Right cardiac atrium (tissue), 5 donors: Measurements from ENCODE around the gene ZNF653. TPM values are rescaled to one million over a fixed set of nuclear protein-coding genes. Genes with fewer than 3 reads are reported as not detected.
A peak's percentile ranks its signal among the peaks of the same experiment; 100 is the strongest.

ENCODE experiments used
- ATAC-seq, 2 donors: fragments of 200-7000 bp; cut with Tn5 transposase; one replicate each; pipeline versions ENCODE4 v1.8.0 to v1.9.1; 2020; ENCODE audit warnings: moderate library complexity in 2 of 2, mild to moderate bottlenecking in 1 of 2
- DNase-seq, 3 donors: peaks; one replicate each; pipeline ENCODE4 v3.0.0-alpha.2; 2020
- H3K27ac ChIP-seq: one replicate; pipeline ENCODE4 v1.5.1; 2013; ENCODE audit warnings: mild to moderate bottlenecking, low read length, control low read depth, moderate library complexity
- H3K27me3 ChIP-seq: one replicate; pipeline ENCODE4 v1.6.1; 2013; ENCODE audit not compliant: control insufficient read depth, insufficient read depth
- H3K4me1 ChIP-seq: one replicate; pipeline ENCODE4 v1.6.1; 2013; ENCODE audit warnings: low read length; ENCODE audit not compliant: control insufficient read depth, insufficient read depth
- H3K4me3 ChIP-seq: one replicate; pipeline ENCODE4 v1.5.1; 2013; ENCODE audit warnings: low read length, control low read depth
- H3K9me3 ChIP-seq: one replicate; pipeline ENCODE4 v1.6.1; 2013; ENCODE audit warnings: low read length; ENCODE audit not compliant: control insufficient read depth
- WGBS: extraction: QIAGEN DNeasy Blood & Tissue Kit; methylation state at CpG from one replicate; pipeline ENCODE4 v1.1.7; 2013; 5-methylcytosine and 5-hydroxymethylcytosine counted together
- intact Hi-C, 4 donors: fragments of 100-400 bp; cut with DNase I; formaldehyde crosslinking; loops; one replicate each; pipeline versions ENCODE4 v1.11.0 to v1.14.0; 2022 to 2023
- long read RNA-seq, 4 donors: library from polyadenylated mRNA; unstranded; transcript quantifications; one replicate each; pipeline ENCODE4 v2.0.0, GENCODE V29; 2020 to 2021
- polyA plus RNA-seq: library from polyadenylated mRNA; stranded (reverse); fragments of 200-250 nt; gene quantifications from one replicate; pipeline ENCODE4 v1.2.3, GENCODE V29; 2013
- total RNA-seq, 4 donors: library from RNA; stranded (reverse); fragmentation: NEBNext Ultra II Directional; extraction: Animal tissue kit (Norgen Biotek cat#: 25700); gene quantifications; one replicate each; pipeline ENCODE4 v1.2.1, GENCODE V29; 2021
- donor health status: healthy with polysubstance abuse.
- donor health status: DM: no; HTN: yes; CAD: no.
- donor health status: DM: no; HTN: no; CAD: no.
- donor health status: DM: no; HTN: yes; CAD: no; lungs with severe emphysema.
- donor health status: DM: yes; HTN: yes; CAD: no.

ZNF653 gene
- 1 to 10 TPM; 3.1 to 5.4 (median 4.4) TPM for total RNA-seq
- 4.5 TPM for polyA plus RNA-seq
- long read RNA-seq, donor 1, partial matches to known transcripts: 1 of 3 reads
- long read RNA-seq, donor 1, other reads (novel, unspliced or antisense): 0 of 3 reads
- long read RNA-seq, donor 2, partial matches to known transcripts: 2 of 6 reads
- long read RNA-seq, donor 2, other reads (novel, unspliced or antisense): 1 of 6 reads
- long read RNA-seq, donor 3: 0 reads
- long read RNA-seq, donor 4, transcript ZNF653-201 (9 exons, 2,240 nt): major isoform, 8 of 10 reads
- long read RNA-seq, donor 4, partial matches to known transcripts: 1 of 10 reads
- long read RNA-seq, donor 4, other reads (novel, unspliced or antisense): 1 of 10 reads

GRCh38 chr19:11505504-11506100 lies at the start of gene ZNF653:
Gene ZNF653, minus strand, starts transcription at chr19:11505839. Its CDS starts 53 bp downstream, at chr19:11505786.
- peak; percentile 94 to 98 (median 96) for DNase-seq
- Histone ChIP-seq H3K27ac (peak within 1 kb of the TSS; percentile 80), H3K27me3 (no peaks in the 10 kb centered on the region), H3K4me3 (peak within 1 kb of the TSS; percentile 77), H3K9me3 (no peaks in the 10 kb centered on the region), H3K4me1 (no peaks in the 10 kb centered on the region)
- peak; percentile 77 to 84 for ATAC-seq
- intact Hi-C loops: no loop called here
- WGBS: under 1% methylated on average over 65 of the region's 65 CpGs

- no peak for DNase-seq
- Histone ChIP-seq H3K9me3 (no peaks in the 10 kb centered on the region), H3K4me1 (peaks cover 5% of the 10 kb centered on the region), H3K27me3 (no peaks in the 10 kb centered on the region), H3K27ac (no peak overlapping the region), H3K4me3 (no peak overlapping the region)
- peak in 1 of 2 donors; percentile 8 for ATAC-seq
- 75% methylated on average over 6 of the region's 6 CpGs for WGBS
- intact Hi-C loops: no loop called here
Observed at GRCh38 chr19:11555246-11555645, 49.6 kb upstream of the ZNF653 start.

- Histone ChIP-seq H3K27me3 (no peaks in the 10 kb centered on the region), H3K9me3 (no peaks in the 10 kb centered on the region), H3K4me1 (peaks cover 3% of the 10 kb centered on the region), H3K27ac (no peak overlapping the region), H3K4me3 (no peak overlapping the region)
- ATAC-seq (no peak), DNase-seq (no peak)
- WGBS: 93% methylated on average over 12 of the region's 12 CpGs
- intact Hi-C loops: no loop called here
Observed at GRCh38 chr19:11554160-11554559, 48.5 kb upstream of the ZNF653 start.

GRCh38 chr19:11552666-11553372 lies 47.2 kb upstream of the ZNF653 start:
- no peak overlapping the region for H3K4me3 ChIP-seq
- WGBS: 74% methylated on average over 20 of the region's 20 CpGs
- H3K27me3 ChIP-seq: no peaks in the 10 kb centered on the region
- ATAC-seq (no peak), DNase-seq (no peak)
- no peak overlapping the region for H3K27ac ChIP-seq
- H3K4me1 ChIP-seq: peaks cover 1% of the 10 kb centered on the region
- no peaks in the 10 kb centered on the region for H3K9me3 ChIP-seq
- intact Hi-C loops: no loop called here

GRCh38 chr19:11551603-11552235 lies 46.1 kb upstream of the ZNF653 start:
- H3K27me3 ChIP-seq: no peaks in the 10 kb centered on the region
- H3K27ac ChIP-seq: no peak overlapping the region
- ATAC-seq: peak; percentile 9 to 38
- no peak for DNase-seq
- intact Hi-C loops: no loop called here
- whole genome bisulfite sequencing: 77% methylated on average over 26 of the region's 26 CpGs
- H3K4me3 ChIP-seq: no peak overlapping the region
- no peaks in the 10 kb centered on the region for H3K9me3 ChIP-seq
- H3K4me1 ChIP-seq: peaks cover 1% of the 10 kb centered on the region

- no peaks in the 10 kb centered on the region for H3K4me1 ChIP-seq
- ATAC-seq: no peak
- H3K4me3 ChIP-seq: no peak overlapping the region
- 87% methylated on average over 8 of the region's 8 CpGs for WGBS
- no peaks in the 10 kb centered on the region for H3K9me3 ChIP-seq
- no peak for DNase-seq
- no peak overlapping the region for H3K27ac ChIP-seq
- no peaks in the 10 kb centered on the region for H3K27me3 ChIP-seq
- intact Hi-C loops: no loop called here
Observed at GRCh38 chr19:11550265-11550664, 44.6 kb upstream of the ZNF653 start.

- DNase-seq: no peak
- 89% methylated on average over 24 of the region's 24 CpGs for WGBS
- intact Hi-C loops: no loop called here
Observed at GRCh38 chr19:11549386-11549953, 43.8 kb upstream of the ZNF653 start.

GRCh38 chr19:11547929-11548700 lies 42.5 kb upstream of the ZNF653 start:
- 91% methylated on average over 14 of the region's 14 CpGs for WGBS
- H3K4me3 ChIP-seq: no peak overlapping the region
- H3K27ac ChIP-seq: no peak overlapping the region
- no peaks in the 10 kb centered on the region for H3K9me3 ChIP-seq
- no peaks in the 10 kb centered on the region for H3K4me1 ChIP-seq
- no peak for DNase-seq
- H3K27me3 ChIP-seq: no peaks in the 10 kb centered on the region
- ATAC-seq: no peak
- intact Hi-C loops: no loop called here

More at GRCh38 chr19:11549386-11549953, 43.8 kb upstream of the ZNF653 start:
- Histone ChIP-seq H3K4me1 (no peaks in the 10 kb centered on the region), H3K27me3 (no peaks in the 10 kb centered on the region), H3K4me3 (no peak overlapping the region), H3K27ac (no peak overlapping the region), H3K9me3 (no peaks in the 10 kb centered on the region)
- ATAC-seq: no peak

- no peak for ATAC-seq
- Histone ChIP-seq H3K27me3 (no peaks in the 10 kb centered on the region), H3K9me3 (no peaks in the 10 kb centered on the region), H3K4me1 (no peaks in the 10 kb centered on the region), H3K4me3 (no peak overlapping the region), H3K27ac (no peak overlapping the region)
- intact Hi-C loops: no loop called here
- WGBS: 73% methylated on average over 3 of the region's 3 CpGs
- DNase-seq: no peak
Observed at GRCh38 chr19:11541238-11541637, 35.6 kb upstream of the ZNF653 start.

- intact Hi-C loops: no loop called here
- WGBS: 86% methylated on average over 5 of the region's 5 CpGs
- no peaks in the 10 kb centered on the region for H3K4me1 ChIP-seq
- DNase-seq (no peak), ATAC-seq (no peak)
- peak overlapping the region; percentile 14 for H3K27ac ChIP-seq
- no peaks in the 10 kb centered on the region for H3K9me3 ChIP-seq
- H3K4me3 ChIP-seq: no peak overlapping the region
- H3K27me3 ChIP-seq: no peaks in the 10 kb centered on the region
Observed at GRCh38 chr19:11540645-11541044, 35.0 kb upstream of the ZNF653 start.
